Activated naive CD4-positive, alpha-beta T cell treated with Interleukin-2 at 50 U/mL for 16 hours (primary cell): ENCODE measurements around the gene MAF.

Source experiments
- DNase-seq: peaks from one replicate; pipeline ENCODE4 v3.0.0-alpha.2; 2020

The MAF gene

GRCh38 chr16:79610771-79611170 is 10.2 kb upstream of the MAF start:
- DNase-seq, result no peak

- DNase-seq, result peak; percentile 28
Observed at GRCh38 chr16:79609861-79610260, 9.3 kb upstream of the MAF start.

GRCh38 chr16:79608976-79609375 is 8.4 kb upstream of the MAF start:
- DNase-seq, result no peak

GRCh38 chr16:79607587-79607986 is 7.0 kb upstream of the MAF start:
- no peak for DNase-seq

- peak; percentile 68 for DNase-seq
Observed at GRCh38 chr16:79605999-79606398, 5.5 kb upstream of the MAF start.

GRCh38 chr16:79603055-79603454 is 2.5 kb upstream of the MAF start:
- DNase-seq, result no peak

- peak; percentile 30 for DNase-seq
Observed at GRCh38 chr16:79602628-79603014, 2.1 kb upstream of the MAF start.

GRCh38 chr16:79601931-79602627 is 1.5 kb upstream of the MAF start:
- peak; percentile 88 for DNase-seq

GRCh38 chr16:79601092-79601930 is 774 bp upstream of the MAF start:
- DNase-seq, result peak; percentile 42

- DNase-seq, result peak; percentile 55
Observed at GRCh38 chr16:79599837-79600637, 500 bp downstream of the MAF start.

- DNase-seq, result peak; percentile 37
Observed at GRCh38 chr16:79599256-79599836, 1.2 kb downstream of the MAF start.

GRCh38 chr16:79598348-79599181 is 2.0 kb downstream of the MAF start:
- DNase-seq, result peak; percentile 67

- DNase-seq, result no peak
Observed at GRCh38 chr16:79598063-79598347, 2.5 kb downstream of the MAF start.

- DNase-seq, result no peak
Observed at GRCh38 chr16:79597277-79598062, 3.1 kb downstream of the MAF start.

GRCh38 chr16:79595931-79596450 is 4.5 kb downstream of the MAF start:
- DNase-seq, result no peak

- DNase-seq, result no peak
Observed at GRCh38 chr16:79595231-79595641, 5.3 kb downstream of the MAF start.

GRCh38 chr16:79593754-79594153 is 6.8 kb downstream of the MAF start:
- DNase-seq, result no peak

GRCh38 chr16:79593074-79593531 is 7.4 kb downstream of the MAF start:
- DNase-seq, result no peak

- DNase-seq, result no peak
Observed at GRCh38 chr16:79592186-79592585, 8.4 kb downstream of the MAF start.

- peak; percentile 14 for DNase-seq
Observed at GRCh38 chr16:79589601-79590102, 10.9 kb downstream of the MAF start.

GRCh38 chr16:79587897-79588296 is 12.6 kb downstream of the MAF start:
- no peak for DNase-seq
